ENCODE data around the gene THOP1. TPM values are rescaled to one million over a fixed set of nuclear protein-coding genes. Genes with fewer than 3 reads are reported as not detected.

THOP1 gene
- 138 and 190 TPM in 2 replicates for total RNA-seq (2014; rRNA removed; shearing (Covaris generic))

DNA sequence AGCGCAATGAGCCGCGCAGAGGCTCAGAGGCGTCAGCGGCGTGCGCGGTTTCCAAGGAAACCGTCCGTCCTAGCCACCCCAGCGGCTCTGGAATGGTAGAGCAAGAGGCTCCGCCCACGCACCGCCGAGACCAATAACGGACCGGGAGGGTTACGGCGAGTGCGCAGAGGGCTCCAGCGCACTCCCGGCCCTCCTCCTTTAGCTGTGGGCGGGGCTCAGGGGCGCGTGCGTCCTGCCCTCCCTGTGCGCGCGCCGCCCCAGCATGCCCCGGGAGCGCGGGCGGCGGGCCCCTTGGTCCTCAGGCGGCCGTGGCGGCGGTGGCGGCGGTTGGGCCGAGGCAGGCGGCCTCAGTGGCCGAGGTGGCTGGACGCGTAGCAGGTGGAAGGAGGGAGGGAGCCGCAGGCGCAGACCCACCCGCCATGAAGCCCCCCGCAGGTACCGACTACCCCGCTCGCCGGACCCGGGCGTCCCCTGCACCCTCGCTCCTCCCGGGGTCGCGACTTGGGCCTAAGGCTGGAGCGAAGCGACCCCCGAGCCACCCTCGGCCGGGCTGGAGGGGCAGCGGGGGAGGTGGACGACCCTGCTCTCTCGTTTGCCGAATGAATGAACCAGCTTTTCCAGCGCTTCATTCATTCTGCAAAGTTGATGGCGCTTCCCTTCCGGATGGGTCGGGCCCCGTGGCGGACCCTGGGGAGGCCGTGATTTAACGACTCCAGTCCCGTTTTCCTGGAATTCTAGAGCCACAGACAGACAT, at the start of gene THOP1:
Gene THOP1 (plus strand): TSS at position 260 of the 754 bp plus-strand sequence. CDS start 160 bp downstream, at position 420.

DNA sequence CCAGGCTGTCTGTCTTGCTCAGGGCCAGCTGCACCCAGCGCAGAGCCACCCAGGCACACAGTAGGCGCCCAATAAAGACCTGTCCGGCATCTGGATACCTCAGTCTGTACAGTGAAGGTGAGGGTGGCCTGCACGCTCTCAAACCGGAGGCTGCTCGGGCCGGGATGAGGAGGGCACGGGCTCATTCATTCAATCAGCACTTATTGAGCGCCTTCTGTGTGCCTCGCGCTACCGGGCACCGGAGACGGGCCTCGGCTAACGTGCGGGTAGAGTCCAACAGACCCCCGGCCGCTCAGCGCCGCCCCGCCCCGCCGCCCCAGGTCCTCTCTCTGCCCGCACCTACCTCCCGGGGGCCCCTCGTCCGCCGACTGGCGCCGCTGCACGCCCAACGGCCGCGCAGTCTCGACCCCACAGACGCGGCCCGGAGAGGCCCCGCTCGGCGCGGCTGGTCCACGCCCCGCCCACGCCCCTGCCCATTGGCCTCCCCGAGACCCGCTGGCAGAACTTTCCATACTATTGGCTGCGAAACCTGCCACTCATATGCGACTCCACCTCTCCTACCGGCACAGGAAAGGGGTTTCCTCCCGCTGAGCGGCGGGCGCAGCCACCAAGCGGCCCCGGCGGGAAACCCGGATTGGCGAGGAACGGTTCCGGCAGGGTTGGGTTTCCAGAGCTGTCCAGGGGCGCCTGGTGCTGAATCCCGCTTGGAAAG, 45.5 kb upstream of the THOP1 start, which contains the start of gene SLC39A3:
Gene SLC39A3 (minus strand): TSS at position 416 of the 712 bp plus-strand sequence. CDS start 2,760 bp downstream, outside the sequence.

DNA sequence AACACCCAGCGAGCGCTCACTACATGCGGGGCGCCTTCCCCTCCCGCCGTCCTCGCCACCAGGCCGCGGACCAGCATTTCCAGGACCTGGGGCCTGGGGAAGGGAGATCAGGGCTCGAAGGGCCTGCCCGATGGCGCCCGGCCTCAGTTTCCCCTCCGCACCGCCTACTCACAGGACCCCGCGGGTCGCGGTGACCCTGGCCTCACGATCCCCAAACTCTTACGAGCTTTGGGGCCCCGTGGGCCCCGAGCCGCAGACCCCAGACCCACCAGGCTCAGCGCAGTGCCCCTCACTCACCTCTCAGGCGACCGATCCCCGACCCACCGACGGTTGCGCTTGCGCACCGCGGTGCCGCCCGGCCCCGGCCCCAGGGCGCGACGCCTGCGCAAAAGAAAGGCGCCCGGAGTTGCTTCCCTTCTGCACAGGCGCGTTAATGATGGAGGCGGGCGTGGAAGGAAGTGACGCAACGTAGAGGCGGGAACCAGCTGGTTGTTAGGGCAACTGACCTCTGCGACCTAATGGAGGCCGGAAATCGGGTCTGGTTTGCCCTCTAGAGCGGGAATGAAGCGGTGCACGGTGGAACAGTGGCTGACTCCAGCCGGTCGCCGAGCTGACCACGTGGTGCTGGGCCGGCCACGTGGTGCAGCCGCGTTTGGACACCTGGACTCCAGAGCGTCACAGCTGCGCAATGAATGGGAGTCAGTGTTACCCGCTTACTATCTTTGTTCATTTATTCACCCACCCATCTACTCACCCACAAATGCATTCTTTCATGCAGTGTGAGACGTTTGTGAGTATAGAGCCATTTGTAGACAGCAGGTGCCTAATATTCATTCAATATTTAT, 2.1 kb upstream of the THOP1 start, which contains the start of gene SGTA:
Gene SGTA (minus strand): TSS at position 338 of the 845 bp plus-strand sequence. CDS start 14,205 bp downstream, outside the sequence.

DNA sequence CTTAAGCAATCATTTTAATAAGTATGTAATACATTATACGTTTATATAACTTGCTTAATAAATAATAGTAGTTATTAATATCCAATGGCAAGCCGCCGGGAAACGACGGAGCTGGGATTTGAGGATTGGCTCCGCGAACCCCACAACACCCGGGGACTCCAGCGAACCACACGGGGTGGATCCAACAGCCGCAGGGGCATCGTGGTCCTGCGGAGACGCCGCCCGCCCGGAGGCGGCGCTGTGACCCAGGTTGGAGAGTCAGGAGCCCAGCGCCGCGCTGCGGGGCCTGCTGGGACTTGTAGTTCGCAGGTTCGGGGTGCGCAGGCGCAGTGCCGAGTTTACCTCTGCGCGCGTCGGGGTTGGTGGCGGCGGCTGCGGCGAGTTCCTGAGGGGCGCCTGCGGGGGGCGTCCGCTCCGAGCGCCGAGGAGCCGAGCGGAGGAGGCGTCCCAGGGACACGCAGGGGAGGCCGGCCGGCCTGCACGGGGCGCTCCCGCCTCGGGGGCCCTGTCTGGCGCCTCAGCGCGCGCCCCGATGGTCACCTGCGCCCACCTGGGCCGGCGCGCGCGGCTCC, 34.3 kb downstream of the THOP1 start, which contains the start of gene ZNF554:
Gene ZNF554 (plus strand): TSS at position 329 of the 572 bp plus-strand sequence. CDS start 204 bp downstream, at position 533.

DNA sequence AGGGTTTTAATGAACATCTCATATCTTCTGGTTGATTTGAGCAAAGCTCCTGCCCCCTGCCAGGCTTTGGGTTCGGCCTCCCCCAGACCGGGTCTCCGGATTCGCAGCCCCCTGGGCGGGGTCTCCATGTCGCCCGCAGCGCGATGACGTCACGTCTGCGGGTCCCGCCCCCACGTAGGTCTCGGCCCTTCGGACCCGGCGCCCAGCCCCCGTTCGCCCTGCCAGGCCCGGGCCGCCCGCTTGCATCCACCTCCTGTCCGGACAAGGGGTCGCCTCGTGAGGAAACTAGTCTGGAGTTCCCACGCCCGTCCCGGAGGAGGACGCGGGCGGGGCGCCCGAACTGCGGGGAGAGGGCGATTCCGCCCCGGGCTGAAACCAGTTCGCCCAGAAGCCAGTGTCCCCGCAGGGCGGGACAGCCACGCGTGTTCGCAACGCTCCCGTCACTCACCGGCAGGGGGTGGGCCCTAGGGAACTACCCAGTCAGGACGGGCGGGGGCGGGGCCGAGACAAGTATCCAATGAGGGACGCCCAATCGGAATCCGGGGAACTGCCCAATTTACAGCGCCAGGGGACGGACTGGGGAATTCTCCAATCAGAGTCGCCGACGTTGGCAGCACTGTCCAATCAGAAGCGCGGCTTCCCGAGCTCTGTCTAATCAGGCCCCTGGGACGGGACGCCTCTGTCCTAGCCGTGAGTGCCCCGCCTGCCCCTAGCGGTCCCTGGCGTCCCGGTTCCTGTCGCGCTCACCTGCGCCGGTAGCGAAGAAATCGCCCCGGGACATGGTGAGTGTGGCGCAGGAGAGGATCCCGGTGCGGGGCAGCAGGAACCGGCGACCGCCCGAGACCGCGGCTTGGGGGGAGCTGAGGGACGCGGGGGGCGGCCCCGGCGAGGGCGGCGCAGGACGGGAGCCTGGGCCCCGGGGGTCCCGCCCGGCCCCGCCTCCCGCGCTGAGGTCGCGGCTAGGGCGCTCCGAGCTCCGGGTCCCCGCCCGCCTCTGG, 55.8 kb downstream of the THOP1 start, which contains the start of gene ZNF555:
Gene ZNF555 (plus strand): TSS at position 682 of the 998 bp plus-strand sequence. CDS start 98 bp downstream, at position 780.

Other genes starting within 250 kb of the THOP1 start
- gene GNG7, start 82.8 kb upstream of the THOP1 start, total RNA-seq (2014; rRNA removed; shearing (Covaris generic)) = 1.7 and 1.8 TPM in 2 replicates
- gene DIRAS1, start 64.1 kb upstream of the THOP1 start, total RNA-seq (2014; rRNA removed; shearing (Covaris generic)) = 0.72 and 1.0 TPM in 2 replicates
- 26.3 and 32.6 TPM in 2 replicates for gene SLC39A3, start 45.5 kb upstream of the THOP1 start, total RNA-seq (2014; rRNA removed; shearing (Covaris generic))
- 57.8 and 63.6 TPM in 2 replicates for gene SGTA, start 2.2 kb upstream of the THOP1 start, total RNA-seq (2014; rRNA removed; shearing (Covaris generic))
- gene ZNF554, start 34.4 kb downstream of the THOP1 start, total RNA-seq (2014; rRNA removed; shearing (Covaris generic)) = 2.1 and 2.3 TPM in 2 replicates
- 0.13 and 0.30 TPM in 2 replicates for gene ZNF555, start 56.0 kb downstream of the THOP1 start, total RNA-seq (2014; rRNA removed; shearing (Covaris generic))
- 0.83 and 1.3 TPM in 2 replicates for gene ZNF556, start 81.8 kb downstream of the THOP1 start, total RNA-seq (2014; rRNA removed; shearing (Covaris generic))
- 2.5 and 3.7 TPM in 2 replicates for gene ZNF57, start 115.4 kb downstream of the THOP1 start, total RNA-seq (2014; rRNA removed; shearing (Covaris generic))
- 0.53 and 2.5 TPM in 2 replicates for gene ZNF77, start 159.5 kb downstream of the THOP1 start, total RNA-seq (2014; rRNA removed; shearing (Covaris generic))
- 1.4 and 1.5 TPM in 2 replicates for gene TLE6, start 192.1 kb downstream of the THOP1 start, total RNA-seq (2014; rRNA removed; shearing (Covaris generic))
- gene TLE2, start 243.8 kb downstream of the THOP1 start, total RNA-seq (2014; rRNA removed; shearing (Covaris generic)) = 1.0 and 6.4 TPM in 2 replicates